Caki2 (cell line): Measurements from ENCODE around the gene MRPS7. TPM values are rescaled to one million over a fixed set of nuclear protein-coding genes. Genes with fewer than 3 reads are reported as not detected.
"Not testable (repeated sequence)": the region's sequence is repeated elsewhere in the genome, so short reads cannot be mapped to it uniquely, and the experiment has no call there.

ENCODE experiments used
- DNase-seq: peaks from one replicate; pipeline ENCODE4 v3.0.0-alpha.2; 2015; ENCODE audit warnings: low read depth
- in situ Hi-C: cut with HindIII; loops from 2 replicates; pipeline ENCODE4 v1.10.0; 2016; ENCODE audit warnings: low sequenced_read_pairs, low pct_unique_long_range_greater_than_20kb, mixed read lengths
- total RNA-seq: library from RNA; depleted of rRNA; stranded (reverse); fragments of >200 nt; shearing (Covaris generic); gene quantifications from 2 replicates; pipeline ENCODE4 v1.2.3, GENCODE V29; 2014; ENCODE audit warnings: low replicate concordance

The MRPS7 gene
- total RNA-seq, 1 experiment from 2014 or later, result 93.0 TPM

DNA sequence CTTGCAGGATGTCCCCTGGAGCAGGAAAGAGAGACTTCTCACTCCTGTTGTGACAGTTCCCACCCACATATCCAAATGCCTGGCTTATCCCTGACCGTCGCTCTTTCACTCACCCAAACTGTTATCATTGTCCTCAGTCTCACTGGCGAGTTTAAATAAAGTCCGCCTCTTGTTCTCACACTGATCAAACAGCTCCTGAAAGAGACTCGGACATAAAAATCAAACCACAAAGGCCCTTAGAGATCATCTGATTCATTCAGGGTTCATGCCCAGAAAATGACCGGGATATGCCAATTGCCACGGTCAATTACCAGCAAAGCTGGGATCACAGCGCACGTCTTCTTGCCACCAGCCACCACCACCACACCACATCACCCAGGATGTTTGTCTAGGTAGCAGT, 20.2 kb upstream of the MRPS7 start:
- in situ Hi-C loops, result no loop called here
- DNase-seq, result no peak

- DNase-seq, result no peak
Observed at GRCh38 chr17:75241996-75242460, 19.7 kb upstream of the MRPS7 start.

DNA sequence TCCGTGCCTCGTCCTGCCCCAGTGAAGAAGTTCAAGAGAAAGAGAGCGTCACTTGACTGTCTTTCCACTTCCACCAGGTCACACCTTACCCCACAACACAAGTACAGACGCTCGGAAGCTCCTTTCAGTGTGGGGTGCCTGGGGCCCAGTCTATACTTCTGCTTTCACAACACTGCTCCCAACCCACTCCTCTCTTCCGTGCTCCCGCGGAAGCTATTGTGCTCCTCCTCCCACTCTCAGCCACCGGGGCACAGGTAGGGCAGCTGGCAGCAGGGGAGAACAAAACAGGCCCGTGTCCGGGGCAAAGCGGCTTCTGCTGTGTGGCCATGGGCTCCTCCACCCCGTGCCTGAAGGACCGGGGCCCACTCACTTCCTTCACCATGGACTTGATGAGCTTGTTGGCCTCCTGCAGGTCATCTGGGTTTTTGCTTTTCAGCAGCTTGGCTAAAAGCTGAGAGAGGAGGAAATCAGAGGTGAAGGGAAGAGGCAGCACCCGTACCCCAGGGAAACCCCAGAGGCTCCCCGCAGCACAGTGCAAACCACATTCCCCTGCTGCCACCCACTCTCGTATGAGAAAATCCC, 19.1 kb upstream of the MRPS7 start:
- in situ Hi-C loops, result no loop called here
- DNase-seq, result no peak

More at GRCh38 chr17:75241996-75242460, 19.7 kb upstream of the MRPS7 start:
- in situ Hi-C loops, result no loop called here

GRCh38 chr17:75244133-75244866, 17.4 kb upstream of the MRPS7 start:
- in situ Hi-C loops, result no loop called here
- DNase-seq, result no peak

DNA sequence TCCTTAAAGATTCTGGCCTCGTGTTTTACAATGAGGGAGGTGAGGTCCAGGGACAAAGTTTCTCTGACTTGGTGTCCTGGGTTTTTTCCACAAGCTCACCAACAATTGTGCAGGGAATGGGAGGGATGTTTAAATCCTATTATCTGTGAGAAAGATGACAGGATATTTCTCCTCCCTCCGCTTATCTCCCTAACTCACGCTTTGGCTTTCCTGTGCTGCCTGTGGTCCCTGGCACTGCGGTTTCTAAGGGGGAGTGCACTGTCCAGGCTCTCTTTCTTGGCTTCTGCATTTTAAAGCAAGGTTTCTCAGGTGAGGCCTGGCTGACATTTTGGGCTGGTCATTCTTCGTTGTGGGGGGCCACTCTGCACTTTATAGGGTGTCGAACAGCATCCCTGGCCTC, 16.7 kb upstream of the MRPS7 start:
- in situ Hi-C loops, result no loop called here
- no peak for DNase-seq

DNA sequence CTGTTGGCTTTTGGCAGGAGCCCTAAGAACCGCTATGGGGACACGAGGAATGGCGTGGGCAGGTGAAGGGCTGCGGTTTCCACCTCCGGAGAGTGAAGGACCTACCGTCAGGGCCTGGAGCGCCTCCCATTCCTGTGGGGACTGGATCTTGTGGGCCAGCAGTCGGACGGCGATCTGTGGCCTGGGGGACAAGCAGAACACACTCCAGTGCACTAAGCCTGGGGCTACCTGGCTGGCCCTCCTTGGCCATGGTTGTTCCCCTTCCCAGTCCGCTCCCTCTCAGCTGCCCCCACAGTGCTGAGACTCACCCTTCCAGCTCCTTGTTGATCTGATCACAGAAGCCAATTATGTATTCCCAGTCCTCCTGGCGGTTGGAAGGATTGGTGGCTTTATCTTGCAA, 15.3 kb upstream of the MRPS7 start:
- DNase-seq, result no peak
- in situ Hi-C loops, result no loop called here

GRCh38 chr17:75249564-75249963, 12.1 kb upstream of the MRPS7 start:
- in situ Hi-C loops, result no loop called here
- DNase-seq, result no peak

GRCh38 chr17:75250009-75250471, 11.6 kb upstream of the MRPS7 start:
- DNase-seq, result no peak
- in situ Hi-C loops, result no loop called here

DNA sequence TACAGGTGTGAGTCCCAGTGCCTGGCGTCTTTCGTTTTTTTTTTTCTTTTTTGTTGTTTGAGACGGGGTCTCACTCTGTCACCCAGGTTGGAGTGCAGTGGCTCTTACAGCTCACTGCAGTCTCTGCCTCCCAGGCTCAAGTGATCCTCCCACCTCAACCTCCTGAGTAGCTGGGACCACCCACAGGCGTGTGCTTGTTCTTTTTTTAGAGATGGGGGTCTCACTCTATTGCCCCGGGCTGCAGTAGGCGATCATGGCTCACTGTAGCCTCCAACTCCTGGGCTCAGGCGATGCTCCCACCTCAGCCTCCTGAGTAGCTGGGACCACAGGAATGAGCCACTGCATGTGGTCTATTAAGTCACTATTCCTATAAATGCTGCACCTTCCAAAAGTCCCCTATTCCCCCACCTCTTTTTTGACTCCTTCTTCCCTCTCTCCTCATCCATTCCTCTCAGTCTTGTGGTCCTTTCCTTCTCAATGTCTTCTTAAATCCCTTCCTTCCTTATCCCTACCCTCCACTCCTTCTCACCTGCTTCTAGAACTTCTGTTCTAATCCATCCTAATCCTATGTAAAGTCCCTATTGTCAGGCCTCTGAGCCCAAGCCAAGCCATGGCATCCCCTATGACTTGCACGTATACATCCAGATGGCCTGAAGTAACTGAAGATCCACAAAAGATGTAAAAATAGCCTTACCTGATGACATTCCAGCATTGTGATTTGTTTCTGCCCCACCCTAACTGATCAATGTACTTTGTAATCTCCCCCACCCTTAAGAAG, 9.5 kb upstream of the MRPS7 start:
- DNase-seq, result no peak
- in situ Hi-C loops, result no loop called here

DNA sequence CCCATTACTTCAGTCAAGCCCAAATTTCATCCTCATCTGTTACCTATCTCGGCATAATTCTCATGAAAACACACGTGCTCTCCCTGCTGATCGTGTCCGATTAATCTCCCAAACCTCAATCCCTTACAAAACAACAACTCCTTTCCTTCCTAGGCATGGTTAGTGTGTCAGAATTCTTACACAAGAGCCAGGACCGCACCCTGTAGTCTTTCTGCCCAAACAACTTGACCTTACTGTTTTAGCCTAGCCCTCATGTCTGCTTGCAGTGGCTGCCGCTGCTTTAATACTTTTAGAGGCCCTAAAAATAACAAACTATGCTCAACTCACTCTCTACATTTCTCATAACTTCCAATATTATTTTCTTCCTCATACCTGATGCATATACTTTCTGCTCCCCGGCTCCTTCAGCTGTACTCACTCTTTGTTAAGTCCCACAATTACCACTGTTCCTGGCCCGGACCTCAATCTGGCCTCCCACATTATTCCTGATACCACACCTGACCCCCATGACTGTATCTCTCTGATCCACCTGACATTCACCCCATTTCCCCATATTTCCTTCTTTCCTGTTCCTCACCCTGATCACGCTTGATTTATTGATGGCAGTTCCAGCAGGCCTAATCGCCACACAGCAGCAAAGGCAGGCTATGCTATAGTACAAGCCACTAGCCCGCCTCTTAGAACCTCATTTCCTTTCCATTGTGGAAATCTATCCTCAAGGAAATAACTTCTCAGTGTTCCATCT, 5.6 kb upstream of the MRPS7 start:
- DNase-seq, in situ Hi-C loops: not testable (repeated sequence)

DNA sequence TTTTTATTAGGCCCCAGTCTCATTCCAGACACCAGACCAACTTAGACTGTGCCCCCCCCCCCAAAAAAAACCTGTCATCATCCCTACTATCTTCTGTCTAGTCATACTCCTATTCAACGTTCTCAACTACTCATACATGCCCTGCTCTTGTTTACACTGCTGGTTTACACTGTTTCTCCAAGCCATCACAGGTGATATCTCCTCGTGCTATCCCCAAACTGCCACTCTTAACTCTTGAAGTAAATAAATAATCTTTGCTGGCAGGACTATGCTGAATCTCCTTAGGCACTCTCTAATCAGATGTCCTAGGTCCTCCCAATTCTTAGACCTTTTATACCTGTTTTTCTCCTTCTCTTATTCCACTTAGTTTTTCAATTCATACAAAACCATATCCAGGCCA, 4.5 kb upstream of the MRPS7 start:
- DNase-seq, in situ Hi-C loops: not testable (repeated sequence)

DNA sequence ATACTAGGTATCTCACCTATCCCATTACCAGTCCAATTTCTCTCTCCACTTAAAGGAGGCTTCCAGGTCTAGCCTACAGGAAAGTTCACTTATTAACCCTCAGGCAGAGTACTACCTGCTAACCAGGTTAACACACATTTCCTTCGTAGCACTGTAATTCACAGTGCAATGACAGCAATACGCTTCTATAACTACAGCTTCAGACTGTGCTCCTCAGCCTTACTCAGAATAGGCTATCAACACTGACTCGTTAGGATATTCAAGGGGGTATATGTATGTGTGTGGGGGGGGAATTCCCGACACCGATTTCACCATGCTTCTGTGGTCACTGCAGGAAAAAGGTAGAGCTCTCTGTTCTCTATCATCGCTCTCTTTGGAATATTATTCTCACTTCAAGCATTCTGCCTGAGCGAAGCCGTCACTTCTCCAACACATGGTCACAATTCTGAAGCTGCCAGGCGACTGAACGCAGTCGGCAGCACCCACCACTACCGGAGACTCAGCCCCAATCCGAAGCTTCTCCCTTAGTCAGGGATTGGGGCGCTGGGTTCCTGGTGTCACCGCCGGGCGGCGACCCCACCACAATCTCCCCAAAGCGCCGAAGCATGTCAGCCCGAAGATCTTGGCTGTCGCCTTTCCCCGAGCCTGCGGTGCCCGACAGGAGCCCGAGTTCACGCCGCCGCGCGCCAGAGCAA, 891 bp upstream of the MRPS7 start:
- in situ Hi-C loops, result no loop called here
- no peak for DNase-seq

DNA sequence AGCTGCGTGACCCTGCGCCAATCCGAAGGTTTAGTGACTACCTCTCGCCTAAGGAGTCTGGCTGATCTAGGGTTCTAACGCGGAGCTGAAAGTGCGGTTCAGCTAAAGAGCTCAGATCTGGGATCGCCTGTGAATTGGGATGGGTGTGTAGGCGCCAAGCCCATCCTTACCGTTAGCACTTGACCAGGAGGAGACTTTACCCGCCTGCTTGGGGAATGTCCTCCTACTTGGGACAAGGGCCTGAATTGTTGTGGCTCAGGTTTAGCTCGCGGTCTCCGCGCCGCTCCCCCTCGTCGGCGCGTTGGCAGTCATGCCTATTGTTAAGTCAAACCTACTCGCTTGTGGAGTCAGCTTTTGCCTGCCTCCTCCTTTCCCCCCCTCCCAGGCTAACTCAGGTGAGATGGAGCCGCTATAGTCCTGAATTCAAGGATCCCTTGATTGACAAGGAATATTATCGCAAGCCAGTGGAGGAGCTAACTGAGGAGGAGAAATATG, 480 bp downstream of the MRPS7 start:
- in situ Hi-C loops, result no loop called here
- no peak for DNase-seq

DNA sequence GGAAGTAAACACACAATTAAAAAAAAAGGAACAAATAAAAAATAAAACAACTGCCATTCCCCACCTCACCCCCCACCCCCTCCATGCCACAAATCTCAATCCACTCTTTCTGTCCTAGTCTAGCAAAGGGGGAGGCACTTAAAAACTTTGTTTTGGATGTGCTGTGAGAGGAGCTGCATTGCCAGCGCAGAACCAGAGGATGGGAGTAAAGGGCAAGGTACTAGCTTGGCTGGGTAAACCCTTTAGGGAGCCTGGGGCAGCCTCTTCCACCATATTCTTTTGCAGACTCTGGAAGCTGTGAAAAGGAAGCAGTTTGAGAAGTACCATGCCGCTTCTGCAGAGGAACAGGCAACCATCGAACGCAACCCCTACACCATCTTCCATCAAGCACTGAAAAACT, 1.4 kb downstream of the MRPS7 start:
- DNase-seq, result no peak
- in situ Hi-C loops, result no loop called here

DNA sequence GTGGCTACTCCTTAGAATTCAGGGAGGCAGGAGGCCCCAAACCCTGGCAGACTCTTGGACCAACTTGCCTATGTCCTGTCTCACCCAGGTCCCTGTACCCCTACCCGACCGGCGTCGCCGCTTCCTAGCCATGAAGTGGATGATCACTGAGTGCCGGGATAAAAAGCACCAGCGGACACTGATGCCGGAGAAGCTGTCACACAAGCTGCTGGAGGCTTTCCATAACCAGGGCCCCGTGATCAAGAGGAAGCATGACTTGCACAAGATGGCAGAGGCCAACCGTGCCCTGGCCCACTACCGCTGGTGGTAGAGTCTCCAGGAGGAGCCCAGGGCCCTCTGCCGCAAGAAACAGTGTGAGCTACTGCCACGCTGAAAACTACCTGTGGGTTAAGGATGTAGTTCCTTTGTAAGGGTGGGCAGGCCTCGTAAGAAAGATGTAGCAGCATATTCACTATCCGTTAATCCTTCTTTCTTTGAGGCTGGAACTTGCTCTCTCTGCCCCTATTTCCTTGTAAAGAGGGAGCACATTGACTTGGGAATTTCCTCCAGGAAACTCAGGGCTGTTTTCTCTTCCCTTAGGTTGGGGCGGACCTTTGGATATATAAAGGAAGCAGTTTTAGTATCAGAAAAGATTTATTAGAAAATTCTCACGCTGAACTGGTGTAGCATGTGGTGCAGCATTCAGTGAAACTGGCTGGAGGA, 4.1 kb downstream of the MRPS7 start:
- in situ Hi-C loops, result no loop called here
- DNase-seq, result no peak

- no peak for DNase-seq
- in situ Hi-C loops, result no loop called here
Observed at GRCh38 chr17:75266316-75267152, 4.9 kb downstream of the MRPS7 start.

- no peak for DNase-seq
- in situ Hi-C loops, result no loop called here
Observed at GRCh38 chr17:75267153-75267410, 5.4 kb downstream of the MRPS7 start.
